H1 (cell line): ENCODE results near the gene GSTM2. TPM values are rescaled to one million over a fixed set of nuclear protein-coding genes. Genes with fewer than 3 reads are reported as not detected.

Source experiments
- CTCF ChIA-PET: fragments of 300-600 bp; sonication (Branson Sonifier 250); formaldehyde crosslinking; loops from one replicate; lab custom pipeline; 2021; ENCODE audit not compliant: partially characterized antibody; lab: Charles Lee
- POLR2A ChIA-PET: fragments of 300-600 bp; sonication (Branson Sonifier 250); formaldehyde crosslinking; loops from one replicate; lab custom pipeline; 2021; ENCODE audit warnings: inconsistent platforms; ENCODE audit not compliant: partially characterized antibody; lab: Charles Lee
- DNase-seq, 2 experiments: peaks; one replicate each; pipeline versions ENCODE4 v3.0.0 to v3.0.0-alpha.2; 2010 to 2022; ENCODE audit warnings: low spot score in 2 of 2, low read depth in 1 of 2, mixed read lengths in 1 of 2
- FAIRE-seq: peaks from 2 replicates; lab custom pipeline; 2011; peaks lifted over from hg19 to GRCh38; lab: Jason Lieb, UNC
- H2AFZ ChIP-seq: 2 replicates; pipeline ENCODE4 v1.8.1; 2012; ENCODE audit warnings: low read length, inconsistent platforms
- H2AK5ac ChIP-seq: 2 replicates; pipeline ENCODE4 v1.6.1; 2013; ENCODE audit warnings: low read depth, low read length
- H2BK120ac ChIP-seq: replicated peaks from 2 replicates; pipeline ENCODE3; 2013; ENCODE audit warnings: low read depth, low read length, inconsistent platforms
- H2BK12ac ChIP-seq: 2 replicates; pipeline ENCODE4 v1.6.1; 2013; ENCODE audit warnings: low read depth, low read length
- H2BK15ac ChIP-seq: 2 replicates; pipeline ENCODE4 v1.6.1; 2013; ENCODE audit warnings: low read length
- H2BK20ac ChIP-seq: 2 replicates; pipeline ENCODE4 v1.6.1; 2013; ENCODE audit warnings: low read length
- H2BK5ac ChIP-seq: 2 replicates; pipeline ENCODE4 v1.6.1; 2013; ENCODE audit warnings: low read depth, low read length
- H3K14ac ChIP-seq: 2 replicates; pipeline ENCODE4 v1.6.1; 2013; ENCODE audit warnings: inconsistent platforms; ENCODE audit not compliant: insufficient read length
- H3K18ac ChIP-seq: 2 replicates; pipeline ENCODE4 v1.6.1; 2013; ENCODE audit warnings: low read length; ENCODE audit errors: extremely low read depth
- H3K23ac ChIP-seq: 2 replicates; pipeline ENCODE4 v1.6.1; 2013; ENCODE audit warnings: inconsistent platforms; ENCODE audit not compliant: insufficient read length
- H3K23me2 ChIP-seq: 2 replicates; pipeline ENCODE4 v1.6.1; 2013; ENCODE audit warnings: low read depth, low read length
- H3K27ac ChIP-seq: 2 replicates; pipeline ENCODE4 v1.6.1; 2011; ENCODE audit warnings: low read depth, low read length, inconsistent platforms
- H3K27me3 ChIP-seq, 4 experiments: replicated peaks in 1 of 4; 1 replicate in 1 of 4; 2 replicates in 3 of 4; pipeline versions ENCODE4 v1.6.1 to v1.8.1; 2011 to 2013; ENCODE audit warnings: low read length in 3 of 4, mild to moderate bottlenecking in 3 of 4, inconsistent platforms in 2 of 4, mixed read lengths in 2 of 4, moderate library complexity in 1 of 4; ENCODE audit not compliant: control insufficient read depth in 3 of 4, insufficient read depth in 3 of 4; ENCODE audit errors: extremely low read depth in 1 of 4
- H3K36me3 ChIP-seq, 4 experiments: 2 replicates each; pipeline versions ENCODE4 v1.6.1 to v1.8.1; 2011 to 2013; ENCODE audit warnings: mild to moderate bottlenecking in 4 of 4, low read length in 3 of 4, moderate library complexity in 2 of 4, control low read depth in 1 of 4, inconsistent platforms in 1 of 4; ENCODE audit not compliant: insufficient read depth in 4 of 4, control insufficient read depth in 2 of 4
- H3K4ac ChIP-seq: replicated peaks from 2 replicates; pipeline ENCODE3; 2013; ENCODE audit warnings: low read length, low read depth, mixed read lengths, inconsistent platforms; ENCODE audit not compliant: insufficient read length
- H3K4me1 ChIP-seq, 4 experiments: replicated peaks in 1 of 4; 1 replicate in 1 of 4; 2 replicates in 3 of 4; pipeline versions ENCODE4 v1.6.1 to v1.8.1; 2011 to 2013; ENCODE audit warnings: low read length in 3 of 4, inconsistent platforms in 2 of 4, mixed read lengths in 1 of 4; ENCODE audit not compliant: insufficient read depth in 4 of 4, control insufficient read depth in 3 of 4
- H3K4me2 ChIP-seq, 2 experiments: 2 replicates each; pipeline versions ENCODE4 v1.6.1 to v1.8.1; 2011 to 2013; ENCODE audit warnings: low read depth in 2 of 2, low read length in 2 of 2, control low read depth in 1 of 2, inconsistent platforms in 1 of 2, mild to moderate bottlenecking in 1 of 2; ENCODE audit not compliant: insufficient read depth in 1 of 2
- H3K4me3 ChIP-seq, 4 experiments: fragments of 200-600, 300-600 bp in 1 of 4; sonication (generic), shearing (Covaris generic), sonication (Bioruptor Twin) in 1 of 4; 2 replicates each; pipeline versions ENCODE4 v1.5.1 to v1.8.1; 2011 to 2016; ENCODE audit warnings: low read length in 4 of 4, low read depth in 3 of 4, control low read depth in 2 of 4, inconsistent platforms in 2 of 4, mild to moderate bottlenecking in 2 of 4, mixed read lengths in 1 of 4, moderate library complexity in 1 of 4; ENCODE audit not compliant: insufficient read depth in 2 of 4; ENCODE audit errors: extremely low read depth in 1 of 4
- H3K56ac ChIP-seq: replicated peaks from 2 replicates; pipeline ENCODE3; 2013; ENCODE audit warnings: low read depth, mild to moderate bottlenecking, mixed read lengths, low read length, inconsistent platforms; ENCODE audit not compliant: insufficient read length
- H3K79me1 ChIP-seq: 2 replicates; pipeline ENCODE4 v1.6.1; 2013; ENCODE audit warnings: low read depth, low read length, control low read depth
- H3K79me2 ChIP-seq, 2 experiments: 2 replicates each; pipeline versions ENCODE4 v1.6.1 to v1.8.1; 2012 to 2013; ENCODE audit warnings: low read length in 2 of 2, mild to moderate bottlenecking in 2 of 2, inconsistent platforms in 1 of 2; ENCODE audit not compliant: insufficient read depth in 2 of 2, control insufficient read depth in 1 of 2
- H3K9ac ChIP-seq, 4 experiments: replicated peaks in 1 of 4; 1 replicate in 1 of 4; 2 replicates in 3 of 4; pipeline versions ENCODE4 v1.6.1 to v1.8.1; 2011 to 2013; ENCODE audit warnings: low read depth in 3 of 4, low read length in 3 of 4, control low read depth in 2 of 4, mild to moderate bottlenecking in 2 of 4, moderate library complexity in 2 of 4, inconsistent platforms in 1 of 4; ENCODE audit errors: extremely low read depth in 1 of 4
- H3K9me3 ChIP-seq, 2 experiments: 2 replicates each; pipeline versions ENCODE4 v1.6.1 to v1.8.1; 2012 to 2013; ENCODE audit warnings: mild to moderate bottlenecking in 2 of 2, moderate library complexity in 2 of 2, control low read depth in 1 of 2, inconsistent platforms in 1 of 2, low read depth in 1 of 2, low read length in 1 of 2, mixed read lengths in 1 of 2; ENCODE audit not compliant: insufficient read depth in 2 of 2
- H4K20me1 ChIP-seq, 2 experiments: replicated peaks in 1 of 2; 2 replicates each; pipeline versions ENCODE3 to v1.8.1; 2011 to 2013; ENCODE audit warnings: inconsistent platforms in 2 of 2, low read length in 2 of 2, mild to moderate bottlenecking in 1 of 2; ENCODE audit not compliant: insufficient read depth in 2 of 2, control insufficient read depth in 1 of 2
- H4K5ac ChIP-seq: 2 replicates; pipeline ENCODE4 v1.6.1; 2013; ENCODE audit warnings: low read length, low read depth, mixed read lengths, inconsistent platforms; ENCODE audit not compliant: insufficient read length
- H4K8ac ChIP-seq: 2 replicates; pipeline ENCODE4 v1.8.0; 2013; ENCODE audit warnings: mild to moderate bottlenecking, moderate library complexity, low read length, inconsistent platforms; ENCODE audit not compliant: insufficient read depth; ENCODE audit errors: extremely low read depth
- H4K91ac ChIP-seq: replicated peaks from 2 replicates; pipeline ENCODE3; 2013; ENCODE audit warnings: low read length, mixed read lengths, inconsistent platforms; ENCODE audit not compliant: insufficient read length
- BACH1 ChIP-seq: IDR thresholded peaks from 2 replicates; pipeline ENCODE4 v1.6.1; 2012; ENCODE audit warnings: low read length, improper control_type of control experiment
- BRCA1 ChIP-seq: IDR thresholded peaks from 2 replicates; pipeline ENCODE4 v1.6.1; 2012; ENCODE audit warnings: low read depth, low read length, improper control_type of control experiment
- CREB1 ChIP-seq: IDR thresholded peaks from 2 replicates; pipeline ENCODE4 v1.6.1; 2012; ENCODE audit warnings: inconsistent platforms
- CTCF ChIP-seq, 3 experiments: IDR thresholded peaks; 1 replicate in 2 of 3; 2 replicates in 1 of 3; pipeline versions ENCODE4 v1.5.1 to v1.6.1; 2011; ENCODE audit warnings: low read length in 3 of 3, mild to moderate bottlenecking in 3 of 3, inconsistent platforms in 2 of 3, low read depth in 1 of 3, moderate library complexity in 1 of 3; ENCODE audit not compliant: insufficient read depth in 1 of 3; ENCODE audit errors: control extremely low read depth in 1 of 3
- MAX ChIP-seq: IDR thresholded peaks from 2 replicates; pipeline ENCODE4 v1.6.1; 2012; ENCODE audit warnings: inconsistent platforms
- PHF8 ChIP-seq: fragments of 200-600 bp; sonication (generic); conservative IDR thresholded peaks from 2 replicates; pipeline ENCODE4 v1.7.1; 2012; ENCODE audit warnings: low read depth, mild to moderate bottlenecking, inconsistent platforms, low read length, moderate library complexity
- RXRA ChIP-seq: IDR thresholded peaks from 2 replicates; pipeline ENCODE4 v1.6.1; 2011; ENCODE audit warnings: low read depth, mild to moderate bottlenecking, low read length, moderate library complexity; ENCODE audit not compliant: insufficient read depth
- SP4 ChIP-seq: IDR thresholded peaks from 2 replicates; pipeline ENCODE4 v1.6.1; 2012; ENCODE audit warnings: low read length, inconsistent platforms
- SUZ12 ChIP-seq: fragments of 200-600 bp; sonication (generic); IDR thresholded peaks from 2 replicates; pipeline ENCODE4 v1.6.1; 2012; ENCODE audit warnings: mild to moderate bottlenecking, inconsistent platforms, low read length, moderate library complexity, mixed read lengths
- TCF12 ChIP-seq: IDR thresholded peaks from 2 replicates; pipeline ENCODE4 v1.6.1; 2011; ENCODE audit warnings: low read depth, mild to moderate bottlenecking, low read length
- WGBS, 2 experiments: shearing (Covaris generic) in 1 of 2; methylation state at CpG; one replicate each; pipeline versions ENCODE4 v1.1.6 to v1.1.7; 2013 to 2015; ENCODE audit warnings: low lambda C conversion rate in 2 of 2, mixed read lengths in 2 of 2, inconsistent platforms in 1 of 2, low coverage in 1 of 2, missing lambda C conversion rate in 1 of 2; ENCODE audit not compliant: insufficient replicate concordance in 2 of 2, insufficient coverage in 1 of 2, insufficient read length in 1 of 2; ENCODE audit errors: extremely low coverage in 1 of 2, missing lambda C conversion rate in 1 of 2; 5-methylcytosine and 5-hydroxymethylcytosine counted together
- polyA plus RNA-seq, 7 experiments: library from polyadenylated mRNA; depleted of rRNA in 3 of 7; stranded (reverse) in 5 of 7; unstranded in 2 of 7; fragments of >200 nt in 5 of 7; fragments of 200-250 nt in 2 of 7; gene quantifications; 1 replicate in 5 of 7; 2 replicates in 1 of 7; 4 replicates in 1 of 7; pipeline versions ENCODE4 v1.2.1 to v1.2.3, GENCODE V29; 2011 to 2013; ENCODE audit warnings: missing spikeins in 2 of 7, mixed read lengths in 2 of 7
- total RNA-seq: library from RNA; stranded (reverse); fragmentation: NEBNext Ultra II Directional; extraction: Animal tissue kit (Norgen Biotek cat#: 25700); gene quantifications from 2 replicates; pipeline ENCODE4 v1.2.1, GENCODE V29; 2021

The GSTM2 gene
- total and polyA plus RNA-seq, 2 of the 8 experiments (the other 6 are each of a cell fraction or from before 2014, with no cell fraction given): 9.6 to 23.1 TPM

GRCh38 chr1:109627692-109628399, 40.0 kb upstream of the GSTM2 start:
- Histone ChIP-seq H4K8ac (no peak overlapping the region), H3K14ac (no peak overlapping the region), H3K56ac (no peak overlapping the region), H4K91ac (no peak overlapping the region), H3K27me3 (no peaks in the 10 kb centered on the region), H3K4ac (no peak overlapping the region), H2BK15ac (no peak overlapping the region), H3K18ac (no peak overlapping the region), H4K20me1 (peaks cover 3 to 23% of the 10 kb centered on the region in 2 experiments), H2AFZ (no peak overlapping the region), H3K9ac (no peak overlapping the region; a peak in 1 of 7 replicates), H3K4me1 (peaks cover 0 to 4% (median 0%) of the 10 kb centered on the region in 4 experiments; a peak in 5 of 7 replicates), H3K27ac (no peak overlapping the region), H3K23me2 (no peaks in the 10 kb centered on the region), H3K4me2 (no peak overlapping the region), H3K36me3 (peaks cover 17 to 27% (median 24%) of the 10 kb centered on the region in 4 experiments), H3K9me3 (no peaks in the 10 kb centered on the region), H3K4me3 (no peak overlapping the region), H3K23ac (no peak overlapping the region), H2BK12ac (no peak overlapping the region), H2BK20ac (no peak overlapping the region), H4K5ac (no peak overlapping the region), H3K79me2 (peaks cover 0 to 18% of the 10 kb centered on the region in 2 experiments; a peak in 2 of 4 replicates), H3K79me1 (peaks cover 10% of the 10 kb centered on the region), H2BK5ac (no peak overlapping the region; the same call in 1 of the 2 replicates), H2AK5ac (no peak overlapping the region), H2BK120ac (no peak overlapping the region)
- DNase-seq (peak in 1 of 2 experiments; percentile 22), FAIRE-seq (no peak)
- POLR2A ChIA-PET: interaction anchor here (1.1 kb wide), 1 partner anchor 79 kb away, joined by 4 read pairs; the partner anchor contains the start of gene GNAI3
- CTCF ChIA-PET: interaction anchor here (0.5 to 10.4 kb wide), 13 partner anchors 11 to 1774 kb away, joined by 3 to 73 read pairs (median 4); partner anchors contain the start of gene GNAI3
- 96% methylated on average over 23 of the region's 23 CpGs; no CpG with 5 or more reads in 1 of the 2 experiments for WGBS, 2 experiments
- no peak for TF ChIP-seq CREB1
- no peak for TF ChIP-seq PHF8
- TF ChIP-seq BRCA1: no peak
- TF ChIP-seq BACH1: no peak
- TF ChIP-seq SP4: no peak
- TF ChIP-seq TCF12: no peak
- TF ChIP-seq SUZ12: no peak
- TF ChIP-seq RXRA: no peak
- TF ChIP-seq MAX: no peak
- no peak for TF ChIP-seq CTCF (IDR thresholded peaks at IDR 0.05; ENCODE audit: control extremely low read depth in 1 of 3, insufficient read depth in 1 of 3, low read depth in 1 of 3, low read length in 3 of 3)
